ENCODE data around the gene CCL24. TPM values are rescaled to one million over a fixed set of nuclear protein-coding genes. Genes with fewer than 3 reads are reported as not detected.
A peak's percentile ranks its signal among the peaks of the same experiment; 100 is the strongest.

The CCL24 gene
- total and polyA plus RNA-seq, 2 of the 4 experiments (the other 2 are of a cell fraction) = not detected

- TF ChIP-seq ELK1 (IDR thresholded peaks at IDR 0.05; ENCODE audit: borderline replicate concordance, low read depth, low read length) = no peak
Measured at GRCh38 chr7:75772081-75773077, 41.2 kb downstream of the CCL24 start, which contains the start of gene CCL26 (continued).

GRCh38 chr7:75771224-75771623 lies 42.4 kb downstream of the CCL24 start:
- Histone ChIP-seq H3K27ac (ENCODE audit: insufficient read depth, low read length) (no peak overlapping the region), H2AFZ (replicated peaks; ENCODE audit: low read length, poor library complexity) (no peak overlapping the region), H3K56ac (ENCODE audit: extremely low read depth, insufficient read depth, low read length) (no peak overlapping the region), H3K18ac (ENCODE audit: low read depth, low read length) (no peak overlapping the region), H4K5ac (ENCODE audit: low read depth, low read length) (no peak overlapping the region), H2BK120ac (ENCODE audit: low read depth, low read length) (no peak overlapping the region), H4K8ac (ENCODE audit: low read depth in 2 of 2, low read length in 2 of 2) (no peak overlapping the region), H3K23ac (ENCODE audit: low read depth, low read length) (no peak overlapping the region), H3K9me3 (ENCODE audit: control insufficient read depth, insufficient read depth, low read length) (no peaks in the 10 kb centered on the region), H3K9ac (ENCODE audit: low read depth, low read length) (no peak overlapping the region), H2BK20ac (ENCODE audit: low read depth, low read length) (no peak overlapping the region), H3K27me3 (ENCODE audit: control insufficient read depth, insufficient read depth, low read length) (peaks cover 5% of the 10 kb centered on the region), H3K14ac (replicated peaks; ENCODE audit: low read depth, low read length) (no peak overlapping the region), H3K4me3 (ENCODE audit: insufficient read depth, low read depth, low read length) (no peak overlapping the region), H3K9me1 (ENCODE audit: insufficient read depth, low read length) (no peaks in the 10 kb centered on the region), H2BK5ac (ENCODE audit: low read depth, low read length, poor library complexity, severe bottlenecking) (no peak overlapping the region), H2AK5ac (ENCODE audit: low read depth, low read length) (no peak overlapping the region), H3K4me1 (ENCODE audit: control insufficient read depth, insufficient read depth, low read length) (peaks cover 3% of the 10 kb centered on the region; the same call in 1 of the 2 replicates), H4K20me1 (ENCODE audit: insufficient read depth, low read length) (no peaks in the 10 kb centered on the region), H3K4me2 (ENCODE audit: low read depth, low read length) (no peak overlapping the region), H3K36me3 (ENCODE audit: control insufficient read depth, insufficient read depth, low read length) (no peaks in the 10 kb centered on the region), H3K4ac (ENCODE audit: low read depth, low read length) (no peak overlapping the region), H3K79me1 (ENCODE audit: low read depth in 1 of 2, low read length in 2 of 2) (no peaks in the 10 kb centered on the region), H4K91ac (ENCODE audit: insufficient read depth, low read depth, low read length) (no peak overlapping the region), H2BK15ac (ENCODE audit: low read depth, low read length) (no peak overlapping the region), H2AK9ac (replicated peaks; ENCODE audit: low read depth, low read length, poor library complexity) (no peak overlapping the region)
- WGBS, 2 experiments (ENCODE audit: extremely low coverage in 2 of 2, insufficient read length in 1 of 2) = no CpG with 5 or more reads among the region's 1 CpG
- ChIA-PET POLR2A (ENCODE audit: unreplicated experiment) (no interaction called here), CTCF (no interaction called here)
- in situ Hi-C loops (cut with MboI; ENCODE audit: low sequenced_read_pairs) = no loop called here
- dilution Hi-C loops (cut with HindIII; ENCODE audit: low sequenced_read_pairs, unreplicated experiment) = no loop called here
- ATAC-seq (ENCODE audit: low read depth) (peak; percentile 50), DNase-seq (peak; percentile 61)
- intact Hi-C loops (cut with micrococcal nuclease) = no loop called here
- no TSS peak for BruUV-seq (replicated peaks)
- no peak for TF ChIP-seq POLR2A (IDR thresholded peaks at IDR 0.05; ENCODE audit: low read depth, low read length)
- no peak for TF ChIP-seq CHD1 (IDR thresholded peaks at IDR 0.05; ENCODE audit: low read depth, low read length)
- TF ChIP-seq CTCF (conservative IDR thresholded peaks at IDR 0.05; ENCODE audit: low read depth, low read length) = no peak
- TF ChIP-seq RCOR1 (IDR thresholded peaks at IDR 0.05; ENCODE audit: insufficient replicate concordance, low read length) = no peak
- TF ChIP-seq CEBPB (IDR thresholded peaks at IDR 0.05; ENCODE audit: low read depth, low read length) = peak; percentile 25; the same call in 1 of the 2 replicates
- TF ChIP-seq SMC3 (IDR thresholded peaks at IDR 0.05; ENCODE audit: low read depth, low read length) = no peak
- TF ChIP-seq RFX5 (IDR thresholded peaks at IDR 0.05; ENCODE audit: low read depth, low read length) = no peak
- no peak for TF ChIP-seq RAD21 (IDR thresholded peaks at IDR 0.05; ENCODE audit: low read length)
- no peak for TF ChIP-seq NFE2L2 (IDR thresholded peaks at IDR 0.05; ENCODE audit: low read depth, low read length)
- no peak for TF ChIP-seq MAZ (IDR thresholded peaks at IDR 0.05; ENCODE audit: borderline replicate concordance, low read depth, low read length)
- 0 out of 2 replicates have a peak, but pooled peaks have one; percentile 7 for TF ChIP-seq USF2 (IDR thresholded peaks at IDR 0.05; ENCODE audit: low read depth, low read length)

Measured in IMR-90 (cell line).